Mesendoderm (in vitro differentiated cells): ENCODE measurements around the gene MAP7D1.

Source experiments
- DNase-seq: peaks from one replicate; pipeline ENCODE4 v3.0.0; 2013
- H2AK5ac ChIP-seq: 2 replicates; pipeline ENCODE4 v1.6.1; 2013; ENCODE audit warnings: low read length, inconsistent platforms
- H2BK120ac ChIP-seq: 2 replicates; pipeline ENCODE4 v1.6.1; 2013; ENCODE audit warnings: low read depth, mild to moderate bottlenecking, low read length, moderate library complexity, mixed read lengths
- H2BK15ac ChIP-seq: replicated peaks from 2 replicates; pipeline ENCODE4 v1.6.1; 2013; ENCODE audit warnings: low read depth, mild to moderate bottlenecking, moderate library complexity
- H2BK5ac ChIP-seq: 2 replicates; pipeline ENCODE4 v1.6.1; 2013; ENCODE audit warnings: low read length, inconsistent platforms
- H3K18ac ChIP-seq: 2 replicates; pipeline ENCODE4 v1.6.1; 2013; ENCODE audit warnings: mild to moderate bottlenecking, low read length, mixed read lengths
- H3K23ac ChIP-seq: one replicate; pipeline ENCODE4 v1.6.1; 2013; ENCODE audit warnings: low read length
- H3K27ac ChIP-seq: 2 replicates; pipeline ENCODE4 v1.5.1; 2013; ENCODE audit warnings: low read depth, mild to moderate bottlenecking, inconsistent platforms, low read length, moderate library complexity
- H3K27me3 ChIP-seq: 2 replicates; pipeline ENCODE4 v1.6.1; 2013; ENCODE audit warnings: low read length, control low read depth, mild to moderate bottlenecking, inconsistent platforms; ENCODE audit not compliant: insufficient read depth, poor library complexity
- H3K36me3 ChIP-seq: 2 replicates; pipeline ENCODE4 v1.6.1; 2013; ENCODE audit warnings: low read length, inconsistent platforms; ENCODE audit not compliant: control insufficient read depth, insufficient read depth
- H3K4ac ChIP-seq: one replicate; pipeline ENCODE4 v1.6.1; 2013; ENCODE audit warnings: low read depth, mild to moderate bottlenecking, low read length, moderate library complexity
- H3K4me1 ChIP-seq: 2 replicates; pipeline ENCODE4 v1.6.1; 2013; ENCODE audit warnings: low read depth, low read length, inconsistent platforms; ENCODE audit not compliant: control insufficient read depth
- H3K4me2 ChIP-seq: 2 replicates; pipeline ENCODE4 v1.6.1; 2013; ENCODE audit warnings: low read length
- H3K4me3 ChIP-seq: 2 replicates; pipeline ENCODE4 v1.5.1; 2013; ENCODE audit warnings: mild to moderate bottlenecking, low read length
- H3K56ac ChIP-seq: one replicate; pipeline ENCODE4 v1.6.1; 2013; ENCODE audit warnings: low read length
- H3K79me1 ChIP-seq: 2 replicates; pipeline ENCODE4 v1.6.1; 2013; ENCODE audit warnings: low read length, inconsistent platforms
- H3K79me2 ChIP-seq: 2 replicates; pipeline ENCODE4 v1.6.1; 2013; ENCODE audit warnings: mild to moderate bottlenecking, low read length; ENCODE audit not compliant: control insufficient read depth, insufficient read depth
- H3K9ac ChIP-seq: 2 replicates; pipeline ENCODE4 v1.6.1; 2013; ENCODE audit warnings: low read length, inconsistent platforms
- H4K5ac ChIP-seq: one replicate; pipeline ENCODE4 v1.6.1; 2013; ENCODE audit warnings: low read length
- H4K8ac ChIP-seq: one replicate; pipeline ENCODE4 v1.6.1; 2013; ENCODE audit warnings: low read depth, mild to moderate bottlenecking, control low read depth, low read length, moderate library complexity
- WGBS: extraction: QIAGEN DNeasy Blood & Tissue Kit; methylation state at CpG from one replicate; pipeline ENCODE4 v1.1.7; 2013; ENCODE audit warnings: low lambda C conversion rate, missing lambda C conversion rate; ENCODE audit not compliant: insufficient coverage; ENCODE audit errors: extremely low coverage; 5-methylcytosine and 5-hydroxymethylcytosine counted together

MAP7D1 gene

GRCh38 chr1:36164361-36164760 lies 8.4 kb downstream of the MAP7D1 start:
- Histone ChIP-seq H4K5ac (no peak overlapping the region), H2BK15ac (no peak overlapping the region), H3K4me3 (no peak overlapping the region), H3K36me3 (peaks cover 2% of the 10 kb centered on the region), H4K8ac (no peak overlapping the region), H3K4me2 (no peak overlapping the region), H3K4me1 (peaks cover 16% of the 10 kb centered on the region), H2BK5ac (no peak overlapping the region), H2AK5ac (no peak overlapping the region), H3K27me3 (no peaks in the 10 kb centered on the region), H3K9ac (no peak overlapping the region), H3K56ac (no peak overlapping the region), H3K18ac (no peak overlapping the region), H3K79me2 (peaks cover 55% of the 10 kb centered on the region), H2BK120ac (no peak overlapping the region), H3K79me1 (peaks cover 54% of the 10 kb centered on the region), H3K4ac (no peak overlapping the region), H3K27ac (no peak overlapping the region), H3K23ac (no peak overlapping the region)
- no CpG with 5 or more reads among the region's 2 CpGs for WGBS
- no peak for DNase-seq

GRCh38 chr1:36165145-36165544 lies 9.2 kb downstream of the MAP7D1 start:
- peaks cover 13% of the 10 kb centered on the region for H3K4me1 ChIP-seq
- no CpG with 5 or more reads among the region's 1 CpG for WGBS
- H3K9ac ChIP-seq: no peak overlapping the region
- no peak overlapping the region for H2BK120ac ChIP-seq
- no peak overlapping the region for H3K4me3 ChIP-seq
- H3K4ac ChIP-seq: no peak overlapping the region
- H3K56ac ChIP-seq: no peak overlapping the region
- H3K27me3 ChIP-seq: no peaks in the 10 kb centered on the region
- H3K23ac ChIP-seq: no peak overlapping the region
- peaks cover 51% of the 10 kb centered on the region for H3K79me1 ChIP-seq
- H2AK5ac ChIP-seq: no peak overlapping the region
- H3K4me2 ChIP-seq: no peak overlapping the region
- H2BK15ac ChIP-seq: no peak overlapping the region
- no peak overlapping the region for H3K27ac ChIP-seq
- peaks cover 47% of the 10 kb centered on the region for H3K79me2 ChIP-seq
- no peak for DNase-seq
- no peak overlapping the region for H4K8ac ChIP-seq
- H4K5ac ChIP-seq: no peak overlapping the region
- no peak overlapping the region for H2BK5ac ChIP-seq
- H3K18ac ChIP-seq: no peak overlapping the region
- peaks cover under 1% of the 10 kb centered on the region for H3K36me3 ChIP-seq

- no CpG with 5 or more reads among the region's 4 CpGs for WGBS
- Histone ChIP-seq H3K4me2 (no peak overlapping the region), H3K27ac (no peak overlapping the region), H3K27me3 (no peaks in the 10 kb centered on the region), H3K36me3 (peaks cover 3% of the 10 kb centered on the region), H3K79me2 (peaks cover 39% of the 10 kb centered on the region), H2BK15ac (no peak overlapping the region), H3K9ac (no peak overlapping the region), H3K4me1 (peaks cover 9% of the 10 kb centered on the region), H4K5ac (no peak overlapping the region), H3K23ac (no peak overlapping the region), H3K56ac (no peak overlapping the region), H2AK5ac (no peak overlapping the region), H3K18ac (no peak overlapping the region), H3K79me1 (peaks cover 48% of the 10 kb centered on the region), H3K4ac (no peak overlapping the region), H2BK120ac (no peak overlapping the region), H2BK5ac (no peak overlapping the region), H4K8ac (no peak overlapping the region), H3K4me3 (no peak overlapping the region)
- DNase-seq: no peak
Measured at GRCh38 chr1:36166136-36166535, 10.2 kb downstream of the MAP7D1 start.

GRCh38 chr1:36166938-36167905 lies 11.3 kb downstream of the MAP7D1 start:
- H3K4ac ChIP-seq: no peak overlapping the region
- H3K27me3 ChIP-seq: no peaks in the 10 kb centered on the region
- no peak overlapping the region for H2BK120ac ChIP-seq
- H4K8ac ChIP-seq: no peak overlapping the region
- DNase-seq: peak; percentile 47
- no peak overlapping the region for H2BK15ac ChIP-seq
- no peak overlapping the region for H3K4me2 ChIP-seq
- H3K18ac ChIP-seq: no peak overlapping the region
- H3K4me3 ChIP-seq: no peak overlapping the region
- no peak overlapping the region for H3K23ac ChIP-seq
- no peak overlapping the region for H3K56ac ChIP-seq
- peaks cover 38% of the 10 kb centered on the region for H3K79me1 ChIP-seq
- no peak overlapping the region for H4K5ac ChIP-seq
- H2AK5ac ChIP-seq: no peak overlapping the region
- peaks cover 28% of the 10 kb centered on the region for H3K79me2 ChIP-seq
- no peak overlapping the region for H2BK5ac ChIP-seq
- no peaks in the 10 kb centered on the region for H3K4me1 ChIP-seq
- WGBS: no CpG with 5 or more reads among the region's 15 CpGs
- H3K27ac ChIP-seq: no peak overlapping the region
- H3K36me3 ChIP-seq: peaks cover 7% of the 10 kb centered on the region
- H3K9ac ChIP-seq: no peak overlapping the region

GRCh38 chr1:36168514-36168913 lies 12.6 kb downstream of the MAP7D1 start:
- no peaks in the 10 kb centered on the region for H3K27me3 ChIP-seq
- H2BK15ac ChIP-seq: no peak overlapping the region
- no peak overlapping the region for H3K4me2 ChIP-seq
- H3K56ac ChIP-seq: no peak overlapping the region
- no peak overlapping the region for H3K27ac ChIP-seq
- no peak overlapping the region for H4K8ac ChIP-seq
- WGBS: no CpG with 5 or more reads among the region's 3 CpGs
- H3K36me3 ChIP-seq: peaks cover 15% of the 10 kb centered on the region
- H2BK5ac ChIP-seq: no peak overlapping the region
- H3K9ac ChIP-seq: no peak overlapping the region
- H2AK5ac ChIP-seq: no peak overlapping the region
- no peak overlapping the region for H3K4ac ChIP-seq
- no peaks in the 10 kb centered on the region for H3K4me1 ChIP-seq
- H3K23ac ChIP-seq: no peak overlapping the region
- no peak overlapping the region for H4K5ac ChIP-seq
- H3K79me1 ChIP-seq: peaks cover 29% of the 10 kb centered on the region
- no peak overlapping the region for H3K4me3 ChIP-seq
- no peak for DNase-seq
- H3K18ac ChIP-seq: no peak overlapping the region
- peaks cover 19% of the 10 kb centered on the region for H3K79me2 ChIP-seq
- H2BK120ac ChIP-seq: no peak overlapping the region
